Mammary epithelial cell (primary cell): ENCODE data around the gene LRCH3.

Source experiments
- CTCF ChIP-seq, 2 donors: IDR thresholded peaks in 1 of 2; conservative IDR thresholded peaks in 1 of 2; 2 replicates each; pipeline ENCODE4 v1.5.1; 2011 to 2012; ENCODE audit warnings: inconsistent platforms in 2 of 2, low read length in 2 of 2, mild to moderate bottlenecking in 2 of 2, control low read depth in 1 of 2, low read depth in 1 of 2; ENCODE audit not compliant: insufficient read depth in 1 of 2; ENCODE audit errors: extremely low read depth in 1 of 2
- EZH2 ChIP-seq: IDR thresholded peaks from 2 replicates; pipeline ENCODE4 v1.6.1; 2012; ENCODE audit warnings: low read length, inconsistent platforms, borderline replicate concordance

GRCh38 chr3:197888511-197888910, 97.5 kb downstream of the LRCH3 start:
- TF ChIP-seq CTCF (conservative IDR thresholded peaks at IDR 0.05 in 1 of 2, IDR thresholded peaks at IDR 0.05 in 1 of 2; ENCODE audit: extremely low read depth in 1 of 2, insufficient read depth in 1 of 2, low read depth in 1 of 2, low read length in 2 of 2): no peak
- no peak for TF ChIP-seq EZH2
